Jurkat, Clone E6-1 (cell line): Measurements from ENCODE around the gene USF3.
"Not testable (repeated sequence)": the region's sequence is repeated elsewhere in the genome, so short reads cannot be mapped to it uniquely, and the experiment has no call there.

Experiments
- DNase-seq: peaks from one replicate; pipeline ENCODE4 v3.0.0-alpha.2; 2011; ENCODE audit warnings: low read depth, low spot score
- H3K4me3 ChIP-seq: 2 replicates; pipeline ENCODE4 v1.5.1; 2011; ENCODE audit warnings: mild to moderate bottlenecking, low read length, control low read depth, moderate library complexity

The USF3 gene

GRCh38 chr3:113660458-113660857 is 36.0 kb downstream of the USF3 start:
- H3K4me3 ChIP-seq: no peak overlapping the region
- no peak for DNase-seq

GRCh38 chr3:113659996-113660395 is 36.4 kb downstream of the USF3 start:
- no peak for DNase-seq
- no peak overlapping the region for H3K4me3 ChIP-seq

GRCh38 chr3:113659101-113659541 is 37.3 kb downstream of the USF3 start:
- no peak overlapping the region for H3K4me3 ChIP-seq
- peak; percentile 31 for DNase-seq

- no peak for DNase-seq
- no peak overlapping the region for H3K4me3 ChIP-seq
These were observed 38.3 kb downstream of the USF3 start for GRCh38 chr3:113658107-113658506.

GRCh38 chr3:113654851-113655250 is 41.6 kb downstream of the USF3 start:
- H3K4me3 ChIP-seq: no peak overlapping the region
- no peak for DNase-seq

- no peak for DNase-seq
These were observed 42.1 kb downstream of the USF3 start for GRCh38 chr3:113654310-113654709.

GRCh38 chr3:113649174-113649845 is 47.1 kb downstream of the USF3 start:
- no peak overlapping the region for H3K4me3 ChIP-seq
- no peak for DNase-seq

More at GRCh38 chr3:113654310-113654709, 42.1 kb downstream of the USF3 start:
- no peak overlapping the region for H3K4me3 ChIP-seq

GRCh38 chr3:113648524-113648923 is 47.9 kb downstream of the USF3 start:
- no peak overlapping the region for H3K4me3 ChIP-seq

GRCh38 chr3:113643583-113643982 is 52.9 kb downstream of the USF3 start:
- DNase-seq: no peak

More at GRCh38 chr3:113648524-113648923, 47.9 kb downstream of the USF3 start:
- DNase-seq: no peak

GRCh38 chr3:113638910-113639309 is 57.5 kb downstream of the USF3 start:
- DNase-seq: no peak
- H3K4me3 ChIP-seq: no peak overlapping the region

More at GRCh38 chr3:113643583-113643982, 52.9 kb downstream of the USF3 start:
- no peak overlapping the region for H3K4me3 ChIP-seq

GRCh38 chr3:113637756-113638155 is 58.7 kb downstream of the USF3 start:
- no peak for DNase-seq
- no peak overlapping the region for H3K4me3 ChIP-seq

GRCh38 chr3:113636034-113636433 is 60.4 kb downstream of the USF3 start:
- not testable (repeated sequence) for DNase-seq, H3K4me3 ChIP-seq

GRCh38 chr3:113634782-113635474 is 61.5 kb downstream of the USF3 start:
- H3K4me3 ChIP-seq: no peak overlapping the region
- no peak for DNase-seq

GRCh38 chr3:113631573-113631972 is 64.9 kb downstream of the USF3 start:
- no peak for DNase-seq

GRCh38 chr3:113630956-113631542 is 65.4 kb downstream of the USF3 start:
- no peak overlapping the region for H3K4me3 ChIP-seq
- DNase-seq: no peak

More at GRCh38 chr3:113631573-113631972, 64.9 kb downstream of the USF3 start:
- H3K4me3 ChIP-seq: no peak overlapping the region

- H3K4me3 ChIP-seq: no peak overlapping the region
- no peak for DNase-seq
These were observed 66.6 kb downstream of the USF3 start for GRCh38 chr3:113629584-113630421.

GRCh38 chr3:113628788-113629187 is 67.7 kb downstream of the USF3 start:
- DNase-seq: no peak
- H3K4me3 ChIP-seq: no peak overlapping the region

GRCh38 chr3:113628316-113628715 is 68.1 kb downstream of the USF3 start:
- no peak for DNase-seq
- H3K4me3 ChIP-seq: no peak overlapping the region
